ENCODE measurements around the gene SDHB. TPM values are rescaled to one million over a fixed set of nuclear protein-coding genes. Genes with fewer than 3 reads are reported as not detected.

Gene SDHB
- total RNA-seq, 4 donors from 2014 or later, result 238 to 405 (median 328) TPM

DNA sequence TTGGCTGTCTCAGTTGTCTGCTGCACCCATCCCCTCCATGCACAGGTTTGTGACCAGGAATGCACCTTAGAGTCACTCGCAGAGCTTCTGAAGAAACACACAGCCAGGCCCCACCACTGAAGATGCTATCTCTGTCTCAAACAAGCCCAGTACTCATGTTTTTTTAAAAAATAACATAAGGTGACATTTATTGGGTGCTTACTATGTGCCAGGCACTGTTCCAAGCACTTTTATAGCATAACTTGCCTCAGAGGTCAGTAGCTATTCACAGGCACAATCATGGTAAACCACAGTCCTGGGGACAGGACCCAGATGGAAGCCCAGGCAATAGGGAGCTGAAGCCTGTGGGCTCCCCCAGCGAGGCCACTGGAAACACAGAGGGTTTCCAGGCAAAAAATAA is 33.3 kb downstream of the SDHB start:
- no peaks in the 10 kb centered on the region for H3K27me3 ChIP-seq
- in situ Hi-C loops (cut with MboI; ENCODE audit: low sequenced_read_pairs in 4 of 4), result no loop called here
- TF ChIP-seq POLR2A (IDR thresholded peaks at IDR 0.05), result no peak
- TF ChIP-seq, protein P1, sequence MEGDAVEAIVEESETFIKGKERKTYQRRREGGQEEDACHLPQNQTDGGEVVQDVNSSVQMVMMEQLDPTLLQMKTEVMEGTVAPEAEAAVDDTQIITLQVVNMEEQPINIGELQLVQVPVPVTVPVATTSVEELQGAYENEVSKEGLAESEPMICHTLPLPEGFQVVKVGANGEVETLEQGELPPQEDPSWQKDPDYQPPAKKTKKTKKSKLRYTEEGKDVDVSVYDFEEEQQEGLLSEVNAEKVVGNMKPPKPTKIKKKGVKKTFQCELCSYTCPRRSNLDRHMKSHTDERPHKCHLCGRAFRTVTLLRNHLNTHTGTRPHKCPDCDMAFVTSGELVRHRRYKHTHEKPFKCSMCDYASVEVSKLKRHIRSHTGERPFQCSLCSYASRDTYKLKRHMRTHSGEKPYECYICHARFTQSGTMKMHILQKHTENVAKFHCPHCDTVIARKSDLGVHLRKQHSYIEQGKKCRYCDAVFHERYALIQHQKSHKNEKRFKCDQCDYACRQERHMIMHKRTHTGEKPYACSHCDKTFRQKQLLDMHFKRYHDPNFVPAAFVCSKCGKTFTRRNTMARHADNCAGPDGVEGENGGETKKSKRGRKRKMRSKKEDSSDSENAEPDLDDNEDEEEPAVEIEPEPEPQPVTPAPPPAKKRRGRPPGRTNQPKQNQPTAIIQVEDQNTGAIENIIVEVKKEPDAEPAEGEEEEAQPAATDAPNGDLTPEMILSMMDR (IDR thresholded peaks at IDR 0.05 in 4 of 5, conservative IDR thresholded peaks at IDR 0.05 in 1 of 5), result no peak
- H3K36me3 ChIP-seq, result peaks cover 7 to 81% of the 10 kb centered on the region in 2 donors
- no peaks in the 10 kb centered on the region for H3K9me3 ChIP-seq
- no peaks in the 10 kb centered on the region for H3K4me1 ChIP-seq
- H3K4me3 ChIP-seq, result no peak overlapping the region
- no peak for ATAC-seq
- no peak for DNase-seq
- intact Hi-C loops (cut with DNase I; ENCODE audit: low total_unique reads), result no loop called here
- H3K27ac ChIP-seq, result no peak overlapping the region

- no peaks in the 10 kb centered on the region for H3K9me3 ChIP-seq
- no peak overlapping the region for H3K4me3 ChIP-seq
- no peak overlapping the region for H3K27ac ChIP-seq
- intact Hi-C loops (cut with DNase I; ENCODE audit: low total_unique reads) (no loop called here), in situ Hi-C loops (cut with MboI; ENCODE audit: low sequenced_read_pairs in 4 of 4) (no loop called here)
- peaks cover 0 to 65% of the 10 kb centered on the region in 2 donors for H3K36me3 ChIP-seq
- no peaks in the 10 kb centered on the region for H3K4me1 ChIP-seq
- H3K27me3 ChIP-seq, result no peaks in the 10 kb centered on the region
- DNase-seq (no peak), ATAC-seq (no peak)
- TF ChIP-seq, protein P1 (IDR thresholded peaks at IDR 0.05 in 4 of 5, conservative IDR thresholded peaks at IDR 0.05 in 1 of 5), result no peak
- TF ChIP-seq POLR2A (IDR thresholded peaks at IDR 0.05), result no peak
Observed at GRCh38 chr1:17018849-17019248, 35.0 kb downstream of the SDHB start.

DNA sequence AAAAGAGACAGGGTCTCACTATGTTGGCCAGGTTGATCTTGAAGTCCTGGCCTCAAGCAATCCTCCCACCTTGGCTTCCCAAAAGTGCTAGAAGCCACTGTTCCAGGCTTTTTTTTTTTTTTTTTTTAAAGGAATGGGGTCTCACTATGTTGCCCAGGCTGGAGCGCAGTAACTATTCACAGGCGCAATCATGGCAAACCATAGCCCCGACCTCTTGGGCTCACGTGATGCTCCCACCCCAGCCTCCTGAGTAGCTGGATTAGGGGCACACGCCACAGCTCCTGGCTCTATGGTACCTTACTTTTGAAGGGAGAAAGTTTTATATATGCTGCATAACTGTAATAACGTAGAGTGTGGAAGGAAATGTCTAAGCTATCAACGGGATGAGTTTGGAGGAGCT is 36.4 kb downstream of the SDHB start:
- no peak for ATAC-seq
- peaks cover 0 to 50% of the 10 kb centered on the region in 2 donors for H3K36me3 ChIP-seq

DNA sequence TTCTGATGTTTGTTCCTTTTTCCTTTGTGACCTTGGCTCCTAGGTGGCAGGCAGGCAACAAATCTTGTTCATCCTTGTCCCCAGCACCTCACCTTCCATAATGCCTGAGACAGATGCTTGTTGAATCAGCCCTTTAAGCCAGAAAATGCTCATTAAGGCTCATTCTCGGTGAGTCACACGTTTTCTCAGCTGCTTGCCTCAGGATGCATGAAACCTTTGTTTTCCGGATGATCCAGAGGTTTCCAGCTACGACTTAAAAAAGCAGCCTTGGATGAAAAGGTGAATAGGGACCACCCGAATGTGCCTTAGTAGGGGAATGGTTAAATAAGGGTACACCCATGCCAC is 37.5 kb downstream of the SDHB start:
- ATAC-seq (no peak), DNase-seq (no peak)
- in situ Hi-C loops (cut with MboI; ENCODE audit: low sequenced_read_pairs in 4 of 4), result no loop called here

More for the DNA sequence above, 36.4 kb downstream of the SDHB start:
- no peak overlapping the region for H3K27ac ChIP-seq
- H3K4me3 ChIP-seq, result no peak overlapping the region
- in situ Hi-C loops (cut with MboI; ENCODE audit: low sequenced_read_pairs in 4 of 4) (no loop called here), intact Hi-C loops (cut with DNase I; ENCODE audit: low total_unique reads) (no loop called here)
- DNase-seq, result no peak
- TF ChIP-seq, protein P1 (IDR thresholded peaks at IDR 0.05 in 4 of 5, conservative IDR thresholded peaks at IDR 0.05 in 1 of 5), result no peak
- TF ChIP-seq POLR2A (IDR thresholded peaks at IDR 0.05), result no peak
- no peaks in the 10 kb centered on the region for H3K9me3 ChIP-seq
- H3K27me3 ChIP-seq, result no peaks in the 10 kb centered on the region
- H3K4me1 ChIP-seq, result peaks cover 0 to under 1% of the 10 kb centered on the region in 2 donors

More for the DNA sequence above, 37.5 kb downstream of the SDHB start:
- Histone ChIP-seq H3K27ac (no peak overlapping the region), H3K36me3 (peaks cover 0 to 39% of the 10 kb centered on the region in 2 donors), H3K4me3 (no peak overlapping the region), H3K4me1 (peaks cover 0 to 4% of the 10 kb centered on the region in 2 donors), H3K27me3 (no peaks in the 10 kb centered on the region), H3K9me3 (no peaks in the 10 kb centered on the region)
- TF ChIP-seq, protein P1 (IDR thresholded peaks at IDR 0.05 in 4 of 5, conservative IDR thresholded peaks at IDR 0.05 in 1 of 5), result no peak
- no peak for TF ChIP-seq POLR2A (IDR thresholded peaks at IDR 0.05)
- intact Hi-C loops (cut with DNase I; ENCODE audit: low total_unique reads), result no loop called here

All from gastrocnemius medialis (tissue), 4 donors.